Subcutaneous adipose tissue (tissue), 4 donors: ENCODE data around the gene CHST3. TPM values are rescaled to one million over a fixed set of nuclear protein-coding genes. Genes with fewer than 3 reads are reported as not detected.

Source experiments
- total RNA-seq, 4 donors: library from RNA; depleted of rRNA; stranded (reverse); fragments of >200 nt; gene quantifications; one replicate each; pipeline ENCODE4 v1.1.0, GENCODE V29; 2016
- TF ChIP-seq, protein P1 (sequence below): fragments of 450-650 bp; IDR thresholded peaks from one replicate; pipeline ENCODE4 v1.5.1; 2016; ENCODE audit warnings: low read depth, mild to moderate bottlenecking, control low read depth, antibody characterized with exemption, moderate library complexity

The CHST3 gene, protein sequence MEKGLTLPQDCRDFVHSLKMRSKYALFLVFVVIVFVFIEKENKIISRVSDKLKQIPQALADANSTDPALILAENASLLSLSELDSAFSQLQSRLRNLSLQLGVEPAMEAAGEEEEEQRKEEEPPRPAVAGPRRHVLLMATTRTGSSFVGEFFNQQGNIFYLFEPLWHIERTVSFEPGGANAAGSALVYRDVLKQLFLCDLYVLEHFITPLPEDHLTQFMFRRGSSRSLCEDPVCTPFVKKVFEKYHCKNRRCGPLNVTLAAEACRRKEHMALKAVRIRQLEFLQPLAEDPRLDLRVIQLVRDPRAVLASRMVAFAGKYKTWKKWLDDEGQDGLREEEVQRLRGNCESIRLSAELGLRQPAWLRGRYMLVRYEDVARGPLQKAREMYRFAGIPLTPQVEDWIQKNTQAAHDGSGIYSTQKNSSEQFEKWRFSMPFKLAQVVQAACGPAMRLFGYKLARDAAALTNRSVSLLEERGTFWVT
- total RNA-seq = 10 to 100 TPM; 11.2 to 26.3 (median 17.9) TPM

DNA sequence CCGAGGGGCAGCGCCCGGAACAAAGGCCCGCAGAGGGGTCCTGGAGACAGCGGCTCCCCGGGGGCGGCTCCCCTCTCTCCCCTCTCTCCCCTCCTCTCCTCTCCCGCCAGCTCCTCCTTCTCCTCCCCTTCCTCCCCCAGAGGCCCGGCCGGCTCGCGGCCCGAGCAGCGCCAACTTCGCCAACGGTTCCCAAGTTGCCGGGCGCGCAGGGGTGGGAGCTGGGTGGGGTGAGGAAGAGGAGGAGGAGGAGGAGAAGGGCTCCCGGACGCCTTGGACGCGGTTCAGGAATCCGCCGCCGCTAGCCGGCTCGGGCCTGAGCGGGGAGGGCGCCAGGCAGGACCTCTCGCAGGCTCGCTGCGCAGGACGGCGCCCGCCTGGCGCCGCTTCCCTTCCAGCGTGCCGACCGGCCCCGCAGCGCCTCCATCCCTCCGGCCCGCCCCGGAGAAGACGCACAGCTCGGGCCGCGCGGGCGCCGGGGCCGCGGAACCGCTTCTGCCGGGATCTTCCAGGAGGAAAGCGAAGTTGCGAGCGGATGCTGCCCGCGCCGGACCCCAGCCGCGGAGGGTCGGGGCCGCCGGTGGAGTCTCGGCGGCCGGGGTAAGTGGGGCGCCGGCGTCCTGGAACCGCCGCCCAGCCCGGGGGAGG, at the start of gene CHST3:
Gene CHST3 (plus strand): TSS at position 298 of the 645 bp plus-strand sequence. CDS start 41,448 bp downstream, outside the sequence.
- TF ChIP-seq, protein P1, sequence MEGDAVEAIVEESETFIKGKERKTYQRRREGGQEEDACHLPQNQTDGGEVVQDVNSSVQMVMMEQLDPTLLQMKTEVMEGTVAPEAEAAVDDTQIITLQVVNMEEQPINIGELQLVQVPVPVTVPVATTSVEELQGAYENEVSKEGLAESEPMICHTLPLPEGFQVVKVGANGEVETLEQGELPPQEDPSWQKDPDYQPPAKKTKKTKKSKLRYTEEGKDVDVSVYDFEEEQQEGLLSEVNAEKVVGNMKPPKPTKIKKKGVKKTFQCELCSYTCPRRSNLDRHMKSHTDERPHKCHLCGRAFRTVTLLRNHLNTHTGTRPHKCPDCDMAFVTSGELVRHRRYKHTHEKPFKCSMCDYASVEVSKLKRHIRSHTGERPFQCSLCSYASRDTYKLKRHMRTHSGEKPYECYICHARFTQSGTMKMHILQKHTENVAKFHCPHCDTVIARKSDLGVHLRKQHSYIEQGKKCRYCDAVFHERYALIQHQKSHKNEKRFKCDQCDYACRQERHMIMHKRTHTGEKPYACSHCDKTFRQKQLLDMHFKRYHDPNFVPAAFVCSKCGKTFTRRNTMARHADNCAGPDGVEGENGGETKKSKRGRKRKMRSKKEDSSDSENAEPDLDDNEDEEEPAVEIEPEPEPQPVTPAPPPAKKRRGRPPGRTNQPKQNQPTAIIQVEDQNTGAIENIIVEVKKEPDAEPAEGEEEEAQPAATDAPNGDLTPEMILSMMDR = no peak

DNA sequence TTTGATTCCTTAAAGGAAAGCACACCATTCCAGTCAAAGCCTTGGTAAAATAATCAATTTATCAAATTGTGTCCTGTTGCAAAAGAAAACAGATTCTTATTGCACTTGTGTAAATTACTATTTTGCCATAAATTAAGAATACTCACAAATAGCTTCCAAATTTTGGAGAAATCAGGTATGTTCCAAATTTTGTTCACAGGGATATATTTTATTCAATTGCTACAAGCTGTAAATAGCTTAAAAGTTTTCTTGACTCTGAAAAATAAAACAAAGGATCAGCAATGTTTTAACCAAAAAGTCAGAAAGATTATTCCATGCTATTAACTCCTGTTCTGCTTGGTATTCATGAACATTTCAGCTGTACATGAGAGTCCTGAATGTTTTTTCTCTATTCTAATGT, 47.4 kb upstream of the CHST3 start:
- TF ChIP-seq, protein P1 = no peak

DNA sequence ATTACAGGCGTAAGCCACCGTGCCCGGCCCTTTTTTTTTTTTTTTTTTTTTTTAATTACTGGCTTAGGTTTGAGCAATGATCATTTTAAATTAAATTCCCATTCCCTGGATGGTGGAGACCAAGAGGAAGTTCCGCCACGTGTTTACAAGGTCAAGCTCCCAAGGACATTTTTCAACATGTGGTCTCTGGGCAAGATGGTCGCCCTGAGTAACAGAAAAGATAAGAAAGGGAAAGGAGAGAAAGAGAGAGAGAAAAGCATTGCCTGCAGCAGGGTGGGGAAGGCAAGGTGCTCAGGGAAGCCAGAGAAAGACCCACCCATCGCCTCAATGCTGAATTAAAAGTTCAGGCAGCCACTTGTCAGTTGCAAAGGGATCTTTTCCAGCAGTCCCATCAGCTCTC, 45.2 kb upstream of the CHST3 start:
- TF ChIP-seq, protein P1 = no peak

DNA sequence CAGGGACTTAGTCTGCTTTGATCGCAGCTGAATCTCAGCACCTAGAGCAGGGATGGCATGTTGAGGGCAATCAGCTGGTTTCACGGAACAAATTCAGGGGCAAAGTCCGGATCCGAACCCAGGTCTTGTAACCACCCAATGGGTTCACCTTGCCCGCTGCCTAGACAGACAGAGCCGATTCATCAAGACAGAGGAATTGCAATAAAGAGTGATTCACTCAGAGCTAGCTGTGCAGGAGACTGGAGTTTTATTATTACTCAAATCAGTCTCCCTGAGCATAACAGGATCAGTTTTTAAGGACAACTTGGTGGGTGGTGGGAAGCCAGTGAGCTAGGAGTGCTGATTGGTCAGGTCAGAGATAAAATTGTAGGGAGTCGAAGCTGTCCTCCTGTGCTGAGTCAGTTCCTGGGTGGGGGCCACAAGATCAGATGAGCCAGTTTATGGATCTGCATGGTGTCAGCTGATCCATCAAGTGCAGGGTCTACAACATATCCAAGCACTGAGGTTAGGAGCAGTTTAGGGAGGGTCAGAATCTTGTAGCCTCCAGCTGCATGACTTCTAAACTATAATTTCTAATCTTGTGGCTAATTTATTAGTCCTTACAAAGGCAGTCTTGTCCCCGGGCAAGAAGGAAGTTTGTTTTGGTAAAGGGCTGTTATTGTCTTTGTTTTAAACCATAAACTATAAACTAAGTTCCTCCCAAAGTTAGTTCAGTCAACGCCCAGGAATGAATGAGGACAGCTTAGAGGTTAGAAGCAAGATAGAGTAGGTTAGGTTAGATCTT, 43.5 kb upstream of the CHST3 start:
- TF ChIP-seq, protein P1 = no peak

DNA sequence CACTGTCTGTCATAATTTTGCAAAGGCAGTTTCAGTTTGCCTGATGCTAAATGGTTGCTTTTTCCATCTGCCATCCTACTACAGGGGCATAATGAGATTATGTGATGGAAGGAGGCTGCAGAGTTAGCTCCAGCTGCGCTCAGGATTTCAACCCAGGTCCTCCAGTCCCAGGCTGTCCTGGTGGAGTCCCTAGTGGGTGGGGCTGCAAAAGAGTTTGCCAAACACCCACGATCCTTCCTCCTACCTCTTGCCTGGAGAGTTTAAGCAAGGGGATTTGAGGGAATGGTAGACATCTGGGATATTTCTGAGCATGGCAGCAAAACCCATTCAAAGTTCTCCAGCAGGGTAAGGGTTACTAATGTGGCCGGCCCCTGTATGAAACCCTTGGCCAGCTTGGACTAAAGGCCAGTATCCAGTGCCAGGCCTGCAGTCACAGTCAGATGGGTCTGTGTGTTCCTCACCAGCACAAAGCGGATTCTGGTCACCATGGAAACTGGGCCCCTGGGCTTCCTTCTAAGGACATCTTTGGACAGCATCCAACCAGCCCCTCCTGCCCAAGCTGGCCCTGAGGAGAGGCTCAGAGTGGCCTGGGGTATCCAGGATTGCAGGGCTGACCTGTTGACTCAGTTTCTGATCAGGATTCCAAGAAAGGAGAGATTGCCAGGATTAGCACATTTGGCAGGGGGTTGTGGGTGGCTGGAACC, 42.7 kb upstream of the CHST3 start:
- TF ChIP-seq, protein P1 = no peak

DNA sequence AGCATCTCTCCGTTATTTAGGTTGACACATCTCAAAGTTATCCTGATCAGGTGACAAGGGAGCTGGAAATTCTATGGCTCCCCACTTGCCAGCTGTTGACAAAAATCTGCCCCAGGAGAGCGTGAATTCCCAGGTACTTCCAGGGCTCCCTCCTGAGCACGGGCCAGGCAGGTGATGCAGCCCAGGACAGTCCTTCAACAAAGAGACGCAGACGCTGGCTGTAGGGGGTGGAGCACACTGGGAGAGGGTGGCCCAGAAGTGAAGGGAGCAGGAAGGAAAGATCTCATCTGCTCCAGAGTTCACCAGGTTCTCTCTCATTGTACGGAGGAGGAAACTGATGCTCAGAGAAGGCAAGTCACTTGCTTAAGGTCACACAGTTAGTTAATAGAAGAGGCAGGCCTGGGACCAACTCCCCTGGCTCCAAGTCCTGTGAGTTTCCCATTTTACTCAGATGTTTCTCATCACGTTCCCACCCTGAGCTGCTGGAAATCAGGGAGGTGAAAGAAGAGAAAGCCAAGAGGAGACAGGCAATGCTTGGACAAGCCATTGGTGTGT, 41.0 kb upstream of the CHST3 start:
- TF ChIP-seq, protein P1 = no peak
